IMR-90 (cell line): Measurements from ENCODE around the gene ETFA. TPM values are rescaled to one million over a fixed set of nuclear protein-coding genes. Genes with fewer than 3 reads are reported as not detected.

Source experiments
- ATAC-seq: fragments of 200-7000 bp; cut with Tn5 transposase; 2 replicates; pipeline ENCODE4 v1.9.1; 2020; ENCODE audit warnings: low read depth, mild to moderate bottlenecking, moderate library complexity
- BruUV-seq: library from RNA; stranded (reverse); fragments of 400-500 nt; replicated peaks from 2 replicates; lab custom pipeline; 2021; lab: Mats Ljungman, UMichigan
- CTCF ChIA-PET: fragments of 300-600 bp; formaldehyde crosslinking; extraction: SDS; loops from one replicate; lab custom pipeline; 2021; ENCODE audit warnings: antibody characterized with exemption; lab: Yijun Ruan, JAX
- POLR2A ChIA-PET: fragments of 300-600 bp; sonication (Branson Sonifier 250); formaldehyde crosslinking; loops from one replicate; lab custom pipeline; 2022; ENCODE audit warnings: antibody characterized with exemption; ENCODE audit not compliant: unreplicated experiment; lab: Charles Lee
- DNase-seq: peaks from one replicate; pipeline ENCODE4 v3.0.0; 2013
- H2AFZ ChIP-seq: replicated peaks from 2 replicates; pipeline ENCODE3; 2013; ENCODE audit warnings: low read length, mild to moderate bottlenecking; ENCODE audit not compliant: poor library complexity
- H2AK5ac ChIP-seq: 2 replicates; pipeline ENCODE4 v1.6.1; 2013; ENCODE audit warnings: low read depth, low read length, inconsistent platforms
- H2AK9ac ChIP-seq: replicated peaks from 2 replicates; pipeline ENCODE3; 2013; ENCODE audit warnings: mild to moderate bottlenecking, low read depth, low read length, moderate library complexity; ENCODE audit not compliant: poor library complexity
- H2BK120ac ChIP-seq: 2 replicates; pipeline ENCODE4 v1.6.1; 2013; ENCODE audit warnings: low read depth, low read length, inconsistent platforms
- H2BK15ac ChIP-seq: 3 replicates; pipeline ENCODE4 v1.6.1; 2013; ENCODE audit warnings: low read depth, low read length, inconsistent platforms
- H2BK20ac ChIP-seq: 2 replicates; pipeline ENCODE4 v1.6.1; 2013; ENCODE audit warnings: low read depth, mild to moderate bottlenecking, inconsistent platforms, low read length, moderate library complexity
- H2BK5ac ChIP-seq: 2 replicates; pipeline ENCODE4 v1.6.1; 2013; ENCODE audit warnings: mild to moderate bottlenecking, low read depth, low read length, inconsistent platforms; ENCODE audit not compliant: poor library complexity, severe bottlenecking
- H3K14ac ChIP-seq: replicated peaks from 2 replicates; pipeline ENCODE4 v1.6.1; 2013; ENCODE audit warnings: low read depth, low read length, inconsistent platforms
- H3K18ac ChIP-seq: 2 replicates; pipeline ENCODE4 v1.6.1; 2013; ENCODE audit warnings: low read depth, low read length, control low read depth
- H3K23ac ChIP-seq: 2 replicates; pipeline ENCODE4 v1.6.1; 2013; ENCODE audit warnings: low read depth, low read length, inconsistent platforms
- H3K27ac ChIP-seq: 2 replicates; pipeline ENCODE4 v1.5.1; 2013; ENCODE audit warnings: mild to moderate bottlenecking, control low read depth, low read length; ENCODE audit not compliant: insufficient read depth
- H3K27me3 ChIP-seq: 2 replicates; pipeline ENCODE4 v1.6.1; 2013; ENCODE audit warnings: low read length; ENCODE audit not compliant: control insufficient read depth, insufficient read depth
- H3K36me3 ChIP-seq: 2 replicates; pipeline ENCODE4 v1.6.1; 2013; ENCODE audit warnings: low read length, mixed read lengths; ENCODE audit not compliant: control insufficient read depth, insufficient read depth
- H3K4ac ChIP-seq: 2 replicates; pipeline ENCODE4 v1.6.1; 2013; ENCODE audit warnings: low read depth, low read length, inconsistent platforms
- H3K4me1 ChIP-seq: 2 replicates; pipeline ENCODE4 v1.6.1; 2013; ENCODE audit warnings: low read length, mixed read lengths; ENCODE audit not compliant: control insufficient read depth, insufficient read depth
- H3K4me2 ChIP-seq: 2 replicates; pipeline ENCODE4 v1.6.1; 2013; ENCODE audit warnings: low read depth, mild to moderate bottlenecking, control low read depth, low read length, moderate library complexity
- H3K4me3 ChIP-seq: 2 replicates; pipeline ENCODE4 v1.5.1; 2013; ENCODE audit warnings: low read depth, mild to moderate bottlenecking, control low read depth, low read length, moderate library complexity; ENCODE audit not compliant: insufficient read depth
- H3K56ac ChIP-seq: 2 replicates; pipeline ENCODE4 v1.6.1; 2013; ENCODE audit warnings: low read length, inconsistent platforms; ENCODE audit not compliant: insufficient read depth; ENCODE audit errors: extremely low read depth
- H3K79me1 ChIP-seq, 2 experiments: 2 replicates each; pipeline ENCODE4 v1.6.1; 2013; ENCODE audit warnings: low read length in 2 of 2, inconsistent platforms in 1 of 2, low read depth in 1 of 2
- H3K9ac ChIP-seq: 2 replicates; pipeline ENCODE4 v1.6.1; 2013; ENCODE audit warnings: low read depth, low read length, control low read depth
- H3K9me1 ChIP-seq: 2 replicates; pipeline ENCODE4 v1.6.1; 2013; ENCODE audit warnings: low read length, inconsistent platforms; ENCODE audit not compliant: insufficient read depth
- H3K9me3 ChIP-seq: 2 replicates; pipeline ENCODE4 v1.6.1; 2013; ENCODE audit warnings: low read length; ENCODE audit not compliant: control insufficient read depth, insufficient read depth
- H4K20me1 ChIP-seq: 2 replicates; pipeline ENCODE4 v1.6.1; 2013; ENCODE audit warnings: low read length, inconsistent platforms; ENCODE audit not compliant: insufficient read depth
- H4K5ac ChIP-seq: 2 replicates; pipeline ENCODE4 v1.6.1; 2013; ENCODE audit warnings: mild to moderate bottlenecking, low read depth, low read length, control low read depth
- H4K8ac ChIP-seq, 2 experiments: 2 replicates each; pipeline ENCODE4 v1.6.1; 2013; ENCODE audit warnings: low read depth in 2 of 2, low read length in 2 of 2, control low read depth in 1 of 2, inconsistent platforms in 1 of 2
- H4K91ac ChIP-seq: 2 replicates; pipeline ENCODE4 v1.6.1; 2013; ENCODE audit warnings: low read depth, low read length, inconsistent platforms; ENCODE audit not compliant: insufficient read depth
- BHLHE40 ChIP-seq: fragments of 150-350 bp; IDR thresholded peaks from 2 replicates; pipeline ENCODE4 v1.6.1; 2016; ENCODE audit warnings: mild to moderate bottlenecking, low read depth, low read length
- CEBPB ChIP-seq: IDR thresholded peaks from 2 replicates; pipeline ENCODE4 v1.6.1; 2012; ENCODE audit warnings: low read depth, low read length, improper control_type of control experiment
- CHD1 ChIP-seq: IDR thresholded peaks from 2 replicates; pipeline ENCODE4 v1.6.1; 2012; ENCODE audit warnings: low read depth, low read length, improper control_type of control experiment
- CTCF ChIP-seq: conservative IDR thresholded peaks from 2 replicates; pipeline ENCODE4 v1.5.1; 2012; ENCODE audit warnings: mild to moderate bottlenecking, low read depth, low read length, improper control_type of control experiment
- FOS ChIP-seq: fragments of 150-350 bp; IDR thresholded peaks from 2 replicates; pipeline ENCODE4 v1.6.1; 2016; ENCODE audit warnings: low read depth, low read length
- MAFK ChIP-seq: IDR thresholded peaks from 2 replicates; pipeline ENCODE4 v1.6.1; 2012; ENCODE audit warnings: low read depth, low read length, improper control_type of control experiment
- MAZ ChIP-seq: IDR thresholded peaks from 2 replicates; pipeline ENCODE4 v1.6.1; 2012; ENCODE audit warnings: low read depth, mild to moderate bottlenecking, low read length, improper control_type of control experiment, moderate library complexity, borderline replicate concordance
- MXI1 ChIP-seq: IDR thresholded peaks from 2 replicates; pipeline ENCODE4 v1.6.1; 2012; ENCODE audit warnings: low read depth, mild to moderate bottlenecking, low read length, moderate library complexity, borderline replicate concordance
- NFE2L2 ChIP-seq: fragments of 150-350 bp; IDR thresholded peaks from 2 replicates; pipeline ENCODE4 v1.6.1; 2016; ENCODE audit warnings: low read depth, mild to moderate bottlenecking, low read length
- POLR2A ChIP-seq: IDR thresholded peaks from 2 replicates; pipeline ENCODE4 v1.6.1; 2012; ENCODE audit warnings: mild to moderate bottlenecking, low read depth, low read length
- RAD21 ChIP-seq: IDR thresholded peaks from 2 replicates; pipeline ENCODE4 v1.6.1; 2012; ENCODE audit warnings: low read length, improper control_type of control experiment
- RCOR1 ChIP-seq: IDR thresholded peaks from 2 replicates; pipeline ENCODE4 v1.6.1; 2012; ENCODE audit warnings: mild to moderate bottlenecking, low read length, improper control_type of control experiment; ENCODE audit not compliant: insufficient replicate concordance
- RFX5 ChIP-seq: IDR thresholded peaks from 2 replicates; pipeline ENCODE4 v1.8.0; 2012; ENCODE audit warnings: low read depth, mild to moderate bottlenecking, low read length, moderate library complexity
- SMC3 ChIP-seq: fragments of 150-350 bp; IDR thresholded peaks from 2 replicates; pipeline ENCODE4 v1.6.1; 2016; ENCODE audit warnings: low read depth, mild to moderate bottlenecking, antibody characterized with exemption, low read length, moderate library complexity
- USF2 ChIP-seq: fragments of 150-350 bp; IDR thresholded peaks from 2 replicates; pipeline ENCODE4 v1.6.1; 2017; ENCODE audit warnings: mild to moderate bottlenecking, antibody characterized with exemption, low read length, low read depth
- WGBS, 2 experiments: methylation state at CpG; one replicate each; pipeline versions ENCODE4 v1.1.5 to v1.1.7; 2013; ENCODE audit warnings: missing lambda C conversion rate in 2 of 2; ENCODE audit not compliant: insufficient read length in 1 of 2; ENCODE audit errors: extremely low coverage in 2 of 2; 5-methylcytosine and 5-hydroxymethylcytosine counted together
- dilution Hi-C: fragments of 300-500 bp; cut with HindIII; formaldehyde crosslinking; loops from one replicate; pipeline ENCODE4 v1.14.3; 2018; ENCODE audit warnings: low sequenced_read_pairs; ENCODE audit not compliant: unreplicated experiment
- in situ Hi-C: fragments of 300-500 bp; cut with MboI; formaldehyde crosslinking; loops from 3 replicates; pipeline ENCODE4 v1.14.3; 2019; ENCODE audit warnings: low sequenced_read_pairs, inconsistent platforms, mixed read lengths
- intact Hi-C: fragments of 100-400 bp; cut with micrococcal nuclease; formaldehyde crosslinking; loops from 2 replicates; pipeline ENCODE4 v1.10.0; 2022
- polyA plus RNA-seq, 3 experiments: library from polyadenylated mRNA; depleted of rRNA; stranded (reverse); fragments of >200 nt; gene quantifications; 2 replicates each; pipeline ENCODE4 v1.2.3, GENCODE V29; 2012; ENCODE audit warnings: low replicate concordance in 1 of 3
- total RNA-seq: library from RNA; depleted of rRNA; stranded (reverse); fragments of >200 nt; gene quantifications from 2 replicates; pipeline ENCODE4 v1.2.3, GENCODE V29; 2012

The ETFA gene
- total and polyA plus RNA-seq, 2 of the 4 experiments (the other 2 are of a cell fraction) = 115 to 172 TPM

GRCh38 chr15:76204109-76204845 lies 107.0 kb downstream of the ETFA start:
- Histone ChIP-seq H3K18ac (no peak overlapping the region), H2AK5ac (no peak overlapping the region), H2BK5ac (no peak overlapping the region), H3K4ac (no peak overlapping the region), H3K14ac (no peak overlapping the region), H4K91ac (no peak overlapping the region), H4K8ac (no peak overlapping the region), H4K20me1 (no peaks in the 10 kb centered on the region; the same call in none of the 2 replicates), H2AK9ac (no peak overlapping the region), H3K9me1 (peaks cover 6% of the 10 kb centered on the region), H3K27me3 (no peaks in the 10 kb centered on the region), H3K4me3 (no peak overlapping the region), H2BK120ac (no peak overlapping the region), H3K4me1 (peaks cover 2% of the 10 kb centered on the region), H3K4me2 (no peak overlapping the region), H3K9me3 (no peaks in the 10 kb centered on the region), H3K36me3 (peaks cover 2% of the 10 kb centered on the region; the same call in 1 of the 2 replicates), H3K27ac (no peak overlapping the region), H3K79me1 (0 out of 4 replicates have a peak, but pooled peaks cover 0 to 3% of the 10 kb centered on the region in 2 experiments), H2AFZ (no peak overlapping the region), H3K9ac (no peak overlapping the region), H3K56ac (no peak overlapping the region), H3K23ac (no peak overlapping the region), H2BK15ac (no peak overlapping the region), H2BK20ac (no peak overlapping the region), H4K5ac (no peak overlapping the region)
- dilution Hi-C loops = no loop called here
- BruUV-seq = no TSS peak
- ATAC-seq = no peak
- ChIA-PET CTCF (no interaction called here), POLR2A (no interaction called here)
- in situ Hi-C loops = no loop called here
- intact Hi-C loops = no loop called here
- 63% methylated on average over 4 of the region's 18 CpGs; no CpG with 5 or more reads in 1 of the 2 experiments for WGBS, 2 experiments
- DNase-seq = no peak
- TF ChIP-seq RFX5 (no peak), MAZ (no peak), CHD1 (no peak), RCOR1 (no peak), CEBPB (no peak), CTCF (no peak), USF2 (no peak), NFE2L2 (no peak), SMC3 (no peak), POLR2A (no peak), MAFK (no peak), BHLHE40 (no peak), FOS (no peak), RAD21 (no peak), MXI1 (no peak)
